Body of pancreas (tissue), 4 donors: ENCODE results near the gene SLC6A3. TPM values are rescaled to one million over a fixed set of nuclear protein-coding genes. Genes with fewer than 3 reads are reported as not detected.

Source experiments
- ATAC-seq: fragments of 150-250 bp; one replicate; pipeline ENCODE4 v1.9.1; 2016
- DNase-seq, 4 donors: peaks; one replicate each; pipeline ENCODE4 v3.0.0-alpha.2; 2019
- H3K27ac ChIP-seq, 4 donors: fragments of 200-600 bp; sonication (generic); 1 replicate in 3 of 4; 2 replicates in 1 of 4; pipeline versions ENCODE4 v1.5.1 to v1.6.1; 2016 to 2019; ENCODE audit warnings: mild to moderate bottlenecking in 1 of 4, mixed read lengths in 1 of 4, moderate library complexity in 1 of 4
- H3K27me3 ChIP-seq, 2 donors: fragments of 200-600 bp; sonication (generic); one replicate each; pipeline ENCODE4 v1.6.0; 2016; ENCODE audit warnings: mild to moderate bottlenecking in 1 of 2
- H3K36me3 ChIP-seq, 2 donors: fragments of 200-600 bp; sonication (generic); replicated peaks in 1 of 2; 2 replicates each; pipeline ENCODE4 v1.5.1; 2016; ENCODE audit warnings: low read depth in 2 of 2; ENCODE audit not compliant: insufficient read depth in 1 of 2
- H3K4me1 ChIP-seq: fragments of 200-600 bp; sonication (generic); one replicate; pipeline ENCODE4 v1.6.0; 2016
- H3K4me3 ChIP-seq, 2 donors: fragments of 200-600 bp; sonication (generic); 1 replicate in 1 of 2; 2 replicates in 1 of 2; pipeline ENCODE4 v1.5.1; 2016 to 2019
- H3K9me3 ChIP-seq, 3 donors: fragments of 200-600 bp; sonication (generic); 1 replicate in 2 of 3; 2 replicates in 1 of 3; pipeline ENCODE4 v1.5.1; 2016
- POLR2A ChIP-seq, 3 donors: fragments of 450-650 bp; IDR thresholded peaks; one replicate each; pipeline ENCODE4 v1.6.1; 2016; ENCODE audit warnings: antibody characterized with exemption in 3 of 3, mild to moderate bottlenecking in 2 of 3
- WGBS, 2 donors: methylation state at CpG; one replicate each; pipeline ENCODE4 v1.1.5; 2017; 5-methylcytosine and 5-hydroxymethylcytosine counted together
- intact Hi-C: fragments of 100-400 bp; cut with DNase I; formaldehyde crosslinking; loops from one replicate; pipeline ENCODE4 v1.15.1; 2023
- total RNA-seq, 2 donors: library from RNA; depleted of rRNA; stranded (reverse); fragments of >200 nt; gene quantifications; one replicate each; pipeline ENCODE4 v1.1.0, GENCODE V29; 2016
- TF ChIP-seq, protein P1 (sequence below), 7 experiments: fragments of 450-650 bp in 4 of 7; fragments of 200-600 bp in 3 of 7; sonication (generic) in 3 of 7; IDR thresholded peaks; one replicate each; pipeline ENCODE4 v1.5.1; 2016 to 2019; ENCODE audit warnings: antibody characterized with exemption in 7 of 7

Gene SLC6A3
- total RNA-seq, 2 donors from 2014 or later, result not detected

DNA sequence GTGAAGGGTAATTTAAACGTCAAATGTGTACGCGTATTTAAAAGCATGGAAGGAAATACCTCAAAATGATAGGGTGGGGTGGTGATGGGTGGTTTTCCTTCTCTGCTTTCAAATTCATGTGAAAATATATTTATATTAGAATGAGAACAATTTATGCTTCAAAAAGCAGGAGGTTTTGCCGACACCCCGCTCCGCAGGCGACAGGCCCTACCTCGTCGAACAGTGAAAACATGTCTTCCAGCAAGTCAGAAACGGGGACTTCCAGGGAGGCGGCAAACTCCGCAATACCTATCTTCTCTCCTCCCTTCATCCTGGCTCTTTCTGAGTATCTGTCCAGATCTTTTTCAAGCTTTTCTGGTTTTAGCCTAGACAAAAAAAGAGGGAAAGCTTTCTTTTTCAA lies 28.5 kb upstream of the SLC6A3 start:
- WGBS, 2 donors, result 96% methylated on average over 12 of the region's 12 CpGs
- no peaks in the 10 kb centered on the region for H3K27me3 ChIP-seq
- no peak for TF ChIP-seq POLR2A (IDR thresholded peaks at IDR 0.05)
- TF ChIP-seq, protein P1, sequence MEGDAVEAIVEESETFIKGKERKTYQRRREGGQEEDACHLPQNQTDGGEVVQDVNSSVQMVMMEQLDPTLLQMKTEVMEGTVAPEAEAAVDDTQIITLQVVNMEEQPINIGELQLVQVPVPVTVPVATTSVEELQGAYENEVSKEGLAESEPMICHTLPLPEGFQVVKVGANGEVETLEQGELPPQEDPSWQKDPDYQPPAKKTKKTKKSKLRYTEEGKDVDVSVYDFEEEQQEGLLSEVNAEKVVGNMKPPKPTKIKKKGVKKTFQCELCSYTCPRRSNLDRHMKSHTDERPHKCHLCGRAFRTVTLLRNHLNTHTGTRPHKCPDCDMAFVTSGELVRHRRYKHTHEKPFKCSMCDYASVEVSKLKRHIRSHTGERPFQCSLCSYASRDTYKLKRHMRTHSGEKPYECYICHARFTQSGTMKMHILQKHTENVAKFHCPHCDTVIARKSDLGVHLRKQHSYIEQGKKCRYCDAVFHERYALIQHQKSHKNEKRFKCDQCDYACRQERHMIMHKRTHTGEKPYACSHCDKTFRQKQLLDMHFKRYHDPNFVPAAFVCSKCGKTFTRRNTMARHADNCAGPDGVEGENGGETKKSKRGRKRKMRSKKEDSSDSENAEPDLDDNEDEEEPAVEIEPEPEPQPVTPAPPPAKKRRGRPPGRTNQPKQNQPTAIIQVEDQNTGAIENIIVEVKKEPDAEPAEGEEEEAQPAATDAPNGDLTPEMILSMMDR (IDR thresholded peaks at IDR 0.05), result no peak
- no peak overlapping the region for H3K27ac ChIP-seq
- H3K4me3 ChIP-seq, result no peak overlapping the region
- H3K9me3 ChIP-seq, result no peaks in the 10 kb centered on the region
- no peak for DNase-seq
- H3K4me1 ChIP-seq, result no peaks in the 10 kb centered on the region
- intact Hi-C loops, result no loop called here
- no peak for ATAC-seq
- peaks cover 0 to 9% of the 10 kb centered on the region in 2 donors for H3K36me3 ChIP-seq

DNA sequence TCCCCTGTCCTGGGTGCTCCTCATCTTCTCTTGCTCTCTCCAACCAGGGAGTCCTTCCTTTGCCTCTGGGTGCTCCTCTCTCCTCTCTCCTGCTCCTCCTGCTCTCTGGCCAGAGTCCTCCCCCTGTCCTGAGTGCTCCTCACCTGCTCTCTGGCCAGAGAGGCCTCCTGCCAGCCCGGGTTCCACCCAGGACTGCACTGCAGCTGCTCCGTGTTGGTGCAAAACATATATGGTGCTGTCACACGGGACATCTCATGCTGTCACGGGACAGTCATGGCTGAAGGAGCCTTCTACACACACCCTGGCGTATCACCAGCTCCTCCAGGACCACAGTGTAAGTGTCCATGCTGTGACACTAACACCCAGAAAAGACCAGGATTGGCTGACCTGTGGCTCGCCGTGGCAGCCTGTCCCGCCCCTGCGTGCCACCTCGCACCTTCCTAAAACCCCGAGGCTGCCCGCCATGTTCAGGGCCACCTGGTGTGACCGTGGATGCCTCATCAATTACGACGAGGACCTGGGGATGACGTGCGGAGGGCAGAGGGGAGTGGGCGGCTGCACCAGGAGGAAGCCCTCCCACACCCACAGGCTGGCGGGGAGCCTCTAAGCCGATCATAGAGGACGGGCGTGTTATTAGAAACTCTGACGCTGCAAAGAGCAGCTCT lies 27.9 kb upstream of the SLC6A3 start:
- peak in 2 of 4 donors; percentile 4 to 8 for DNase-seq
- 90 to 93% methylated on average over 10 to 20 of the region's 23 CpGs for WGBS, 2 donors
- TF ChIP-seq POLR2A (IDR thresholded peaks at IDR 0.05), result no peak
- TF ChIP-seq, protein P1 (IDR thresholded peaks at IDR 0.05), result no peak

DNA sequence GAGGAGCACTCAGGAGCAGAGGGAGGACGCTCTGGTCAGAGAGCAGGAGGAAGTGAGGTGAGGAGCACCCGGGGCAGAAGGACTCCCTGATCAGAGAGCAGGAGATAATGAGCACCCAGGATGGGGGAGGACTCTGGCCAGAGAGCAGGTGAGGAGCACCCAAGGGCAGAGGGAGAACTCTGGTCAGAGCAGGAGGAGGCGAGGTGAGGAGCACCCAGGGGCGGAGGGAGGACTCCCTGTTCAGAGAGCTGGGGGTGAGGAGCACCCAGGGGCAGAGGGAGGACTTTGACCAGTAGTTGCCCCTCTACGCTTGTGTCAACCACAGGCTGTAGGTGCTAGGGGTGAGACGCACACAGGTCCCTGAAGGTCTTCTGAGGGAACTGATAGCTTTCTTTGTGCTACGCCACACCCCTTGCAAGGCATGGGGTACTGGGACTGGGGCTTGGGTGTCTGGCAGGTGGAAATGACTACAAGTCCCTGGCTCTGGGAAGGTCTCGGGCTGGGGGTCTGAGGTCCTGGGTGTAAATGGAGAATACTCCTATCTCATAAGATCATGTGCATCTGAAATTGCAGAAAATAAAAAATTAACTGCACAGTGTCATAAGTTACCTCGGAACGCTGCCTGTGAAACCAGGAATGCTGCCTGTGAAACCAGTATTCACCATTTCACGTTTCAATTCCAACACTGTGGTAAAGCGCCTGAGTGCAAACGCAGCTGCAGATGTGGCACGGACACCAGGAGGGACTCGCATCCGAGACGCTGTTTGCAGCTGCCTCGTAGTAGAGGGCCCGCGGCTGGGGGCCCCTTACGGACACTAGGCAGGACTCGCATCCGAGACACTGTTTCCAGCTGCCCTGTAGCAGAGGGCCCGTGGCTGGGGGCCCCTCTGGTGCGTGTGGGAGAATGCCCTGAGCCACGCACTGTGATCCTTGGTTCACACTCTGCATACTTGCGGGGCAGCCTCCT lies 27.0 kb upstream of the SLC6A3 start:
- Histone ChIP-seq H3K9me3 (no peaks in the 10 kb centered on the region), H3K27me3 (no peaks in the 10 kb centered on the region), H3K4me1 (no peaks in the 10 kb centered on the region), H3K36me3 (peaks cover 0 to 9% of the 10 kb centered on the region in 2 donors), H3K27ac (no peak overlapping the region), H3K4me3 (no peak overlapping the region)
- DNase-seq, result peak in 1 of 4 donors; percentile 3
- intact Hi-C loops, result no loop called here
- TF ChIP-seq, protein P1 (IDR thresholded peaks at IDR 0.05), result no peak
- no peak for TF ChIP-seq POLR2A (IDR thresholded peaks at IDR 0.05)
- WGBS, 2 donors, result 93 to 94% methylated on average over 22 to 27 of the region's 27 CpGs
- no peak for ATAC-seq

More for the DNA sequence above, 27.9 kb upstream of the SLC6A3 start:
- Histone ChIP-seq H3K4me3 (no peak overlapping the region), H3K36me3 (peaks cover 0 to 9% of the 10 kb centered on the region in 2 donors), H3K9me3 (no peaks in the 10 kb centered on the region), H3K4me1 (no peaks in the 10 kb centered on the region), H3K27ac (no peak overlapping the region), H3K27me3 (no peaks in the 10 kb centered on the region)
- ATAC-seq, result no peak
- intact Hi-C loops, result no loop called here

DNA sequence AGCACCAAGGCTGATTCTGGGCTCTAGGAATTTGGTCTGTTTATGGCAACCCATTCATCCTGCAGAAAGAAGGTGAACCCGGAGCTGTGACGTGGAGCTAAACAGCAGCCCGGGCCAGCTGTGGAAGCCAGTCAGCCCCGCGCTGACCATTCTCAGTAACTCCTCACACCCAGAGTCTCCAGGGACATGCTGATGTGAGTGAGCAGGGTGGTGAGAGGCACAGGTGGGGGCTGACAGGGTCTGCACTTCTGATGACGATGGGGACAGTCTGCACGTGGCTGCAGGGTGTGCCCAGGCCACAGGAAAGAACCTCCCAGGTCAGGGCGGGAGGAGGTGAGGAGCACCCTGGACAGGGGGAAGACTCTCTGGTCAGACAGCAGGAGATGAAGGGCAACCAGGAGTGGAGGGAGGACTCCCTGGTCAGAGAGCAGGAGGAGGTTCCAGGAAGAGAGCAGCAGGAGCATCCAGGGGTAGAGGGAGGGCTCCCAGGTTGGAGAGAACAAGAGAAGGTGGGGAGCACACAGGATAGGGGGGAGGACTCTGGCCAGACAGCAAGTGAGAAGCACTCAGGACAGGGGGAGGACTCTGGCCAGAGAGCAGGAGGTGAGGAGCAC lies 26.1 kb upstream of the SLC6A3 start:
- H3K4me3 ChIP-seq, result no peak overlapping the region
- H3K36me3 ChIP-seq, result peaks cover 0 to 2% of the 10 kb centered on the region in 2 donors
- H3K27me3 ChIP-seq, result no peaks in the 10 kb centered on the region
- ATAC-seq (no peak), DNase-seq (peak in 1 of 4 donors; percentile 2)
- no peaks in the 10 kb centered on the region for H3K4me1 ChIP-seq
- no peaks in the 10 kb centered on the region for H3K9me3 ChIP-seq
- no peak overlapping the region for H3K27ac ChIP-seq
- no peak for TF ChIP-seq POLR2A (IDR thresholded peaks at IDR 0.05)
- TF ChIP-seq, protein P1 (IDR thresholded peaks at IDR 0.05), result no peak
- 88 to 89% methylated on average over 8 of the region's 8 CpGs for WGBS, 2 donors
- intact Hi-C loops, result no loop called here
